HEK293 (cell line): ENCODE data around the gene PPM1J.

ENCODE experiments used
- CTCF ChIP-seq: fragments of 450-650 bp; formaldehyde crosslinking; IDR thresholded peaks from 2 replicates; pipeline ENCODE4 v1.5.1; 2016; ENCODE audit warnings: missing biosample characterization, missing genetic modification characterization
- GLI2 ChIP-seq: fragments of 450-650 bp; formaldehyde crosslinking; IDR thresholded peaks from 2 replicates; pipeline ENCODE4; 2017; ENCODE audit warnings: missing biosample characterization, missing genetic modification characterization, low read depth, borderline replicate concordance
- PRDM6 ChIP-seq: fragments of 450-650 bp; formaldehyde crosslinking; IDR thresholded peaks from 2 replicates; pipeline ENCODE4 v1.5.1; 2017; ENCODE audit warnings: missing biosample characterization, missing genetic modification characterization
- ZFP37 ChIP-seq: fragments of 450-650 bp; formaldehyde crosslinking; IDR thresholded peaks from 2 replicates; pipeline ENCODE4 v1.5.1; 2016; ENCODE audit warnings: missing biosample characterization, missing genetic modification characterization
- ZNF394 ChIP-seq: fragments of 450-650 bp; formaldehyde crosslinking; IDR thresholded peaks from 2 replicates; pipeline ENCODE4 v1.5.1; 2016; ENCODE audit warnings: missing biosample characterization, missing genetic modification characterization, mild to moderate bottlenecking, moderate library complexity, borderline replicate concordance
- ZNF416 ChIP-seq: fragments of 450-650 bp; formaldehyde crosslinking; IDR thresholded peaks from 2 replicates; pipeline ENCODE4 v1.5.1; 2016; ENCODE audit warnings: missing biosample characterization, missing genetic modification characterization

- TF ChIP-seq CTCF: peak; percentile 97
- TF ChIP-seq ZNF394: peak; percentile 62
- no peak for TF ChIP-seq ZNF416 (tag by site-specific recombination)
- no peak for TF ChIP-seq PRDM6 (tag by site-specific recombination)
- no peak for TF ChIP-seq GLI2 (tag by site-specific recombination)
- no peak; the same call in 1 of the 2 replicates for TF ChIP-seq ZFP37 (tag by site-specific recombination)
Measured at GRCh38 chr1:112707221-112708001, 7.7 kb downstream of the PPM1J start.
